ENCODE data around the gene BEND5. TPM values are rescaled to one million over a fixed set of nuclear protein-coding genes. Genes with fewer than 3 reads are reported as not detected.

BEND5 gene
- total and polyA plus RNA-seq, 2 of the 8 experiments (the other 6 are each of a cell fraction or from before 2014, with no cell fraction given) = 3.8 to 7.5 TPM

DNA sequence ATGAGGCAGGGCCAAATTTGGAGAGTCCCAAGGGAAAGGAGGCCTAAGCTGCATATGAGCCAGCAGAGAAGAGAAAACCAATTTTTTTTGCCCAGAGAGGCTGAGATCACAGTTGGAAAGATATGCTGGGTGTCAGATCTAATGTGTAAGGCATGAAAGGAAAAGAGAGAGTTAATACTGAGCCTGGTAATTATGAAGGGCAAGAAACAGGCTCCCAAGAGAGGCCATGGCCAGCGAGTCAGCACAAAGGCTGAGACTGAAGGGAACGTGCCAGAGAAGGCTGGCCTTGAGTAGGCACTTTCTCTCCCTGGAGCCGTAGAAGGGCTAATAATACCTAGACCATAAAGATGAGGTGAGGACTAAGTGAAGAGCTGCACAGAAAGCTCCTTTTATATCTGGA is 31.8 kb upstream of the BEND5 start (continued):
- TF ChIP-seq, protein P1, sequence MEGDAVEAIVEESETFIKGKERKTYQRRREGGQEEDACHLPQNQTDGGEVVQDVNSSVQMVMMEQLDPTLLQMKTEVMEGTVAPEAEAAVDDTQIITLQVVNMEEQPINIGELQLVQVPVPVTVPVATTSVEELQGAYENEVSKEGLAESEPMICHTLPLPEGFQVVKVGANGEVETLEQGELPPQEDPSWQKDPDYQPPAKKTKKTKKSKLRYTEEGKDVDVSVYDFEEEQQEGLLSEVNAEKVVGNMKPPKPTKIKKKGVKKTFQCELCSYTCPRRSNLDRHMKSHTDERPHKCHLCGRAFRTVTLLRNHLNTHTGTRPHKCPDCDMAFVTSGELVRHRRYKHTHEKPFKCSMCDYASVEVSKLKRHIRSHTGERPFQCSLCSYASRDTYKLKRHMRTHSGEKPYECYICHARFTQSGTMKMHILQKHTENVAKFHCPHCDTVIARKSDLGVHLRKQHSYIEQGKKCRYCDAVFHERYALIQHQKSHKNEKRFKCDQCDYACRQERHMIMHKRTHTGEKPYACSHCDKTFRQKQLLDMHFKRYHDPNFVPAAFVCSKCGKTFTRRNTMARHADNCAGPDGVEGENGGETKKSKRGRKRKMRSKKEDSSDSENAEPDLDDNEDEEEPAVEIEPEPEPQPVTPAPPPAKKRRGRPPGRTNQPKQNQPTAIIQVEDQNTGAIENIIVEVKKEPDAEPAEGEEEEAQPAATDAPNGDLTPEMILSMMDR (IDR thresholded peaks at IDR 0.05; ENCODE audit: control extremely low read depth in 1 of 3, insufficient read depth in 1 of 3, low read depth in 1 of 3, low read length in 3 of 3) = no peak

Measured in H1 (cell line).